NCI-H128 (cell line): ENCODE measurements around the gene TAGLN3.

Experiments
- DNase-seq: peaks from one replicate; lab custom pipeline; 2025; ENCODE audit not compliant: unreplicated experiment; lab: John Stamatoyannopoulos, UW

TAGLN3 gene

GRCh38 chr3:111976254-111976653 is 22.5 kb upstream of the TAGLN3 start:
- no peak for DNase-seq

- DNase-seq: peak; percentile 94
Measured at GRCh38 chr3:111978583-111979433, 19.9 kb upstream of the TAGLN3 start, which contains the start of gene ABHD10. ABHD10 (plus strand) TSS chr3:111979026; CDS start chr3:111979062, 36 bp downstream.

GRCh38 chr3:111979434-111980038 is 19.2 kb upstream of the TAGLN3 start:
- DNase-seq: no peak

- DNase-seq: no peak
Measured at GRCh38 chr3:111980716-111981456, 17.8 kb upstream of the TAGLN3 start.

DNA sequence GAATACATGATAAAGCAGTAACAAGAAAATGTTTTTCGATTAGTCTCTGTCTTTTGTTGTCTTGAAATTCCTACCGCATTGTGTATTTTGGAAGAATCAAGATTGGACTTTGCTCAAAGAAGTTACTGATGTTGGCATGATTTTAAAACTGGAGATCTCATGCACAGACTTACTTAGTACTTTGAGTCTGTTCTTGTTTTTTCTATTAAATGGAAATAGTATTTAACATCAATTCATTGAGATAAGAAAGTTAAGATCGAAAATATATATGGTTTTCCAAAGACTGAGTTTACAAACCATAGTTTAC is 17.3 kb upstream of the TAGLN3 start:
- no peak for DNase-seq

- no peak for DNase-seq
Measured at GRCh38 chr3:111984636-111985298, 14.0 kb upstream of the TAGLN3 start.

DNA sequence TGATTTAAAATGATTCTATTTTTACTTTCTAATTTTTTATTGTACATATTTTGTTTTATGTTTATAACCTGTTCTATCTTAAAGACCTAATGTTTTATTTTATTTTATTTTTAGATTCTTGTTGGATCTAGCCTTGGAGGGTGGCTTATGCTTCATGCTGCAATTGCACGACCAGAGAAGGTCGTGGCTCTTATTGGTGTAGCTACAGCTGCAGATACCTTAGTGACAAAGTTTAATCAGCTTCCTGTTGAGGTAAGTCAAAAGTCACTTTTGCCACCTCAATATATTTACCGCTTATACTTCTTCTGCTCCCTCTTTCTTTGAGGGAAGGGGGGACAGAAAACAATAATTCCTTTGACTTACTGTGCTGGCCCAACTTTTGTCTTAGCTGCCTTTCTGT is 11.9 kb upstream of the TAGLN3 start:
- no peak for DNase-seq

- DNase-seq: peak; percentile 35
Measured at GRCh38 chr3:111989061-111989678, 9.6 kb upstream of the TAGLN3 start.

DNA sequence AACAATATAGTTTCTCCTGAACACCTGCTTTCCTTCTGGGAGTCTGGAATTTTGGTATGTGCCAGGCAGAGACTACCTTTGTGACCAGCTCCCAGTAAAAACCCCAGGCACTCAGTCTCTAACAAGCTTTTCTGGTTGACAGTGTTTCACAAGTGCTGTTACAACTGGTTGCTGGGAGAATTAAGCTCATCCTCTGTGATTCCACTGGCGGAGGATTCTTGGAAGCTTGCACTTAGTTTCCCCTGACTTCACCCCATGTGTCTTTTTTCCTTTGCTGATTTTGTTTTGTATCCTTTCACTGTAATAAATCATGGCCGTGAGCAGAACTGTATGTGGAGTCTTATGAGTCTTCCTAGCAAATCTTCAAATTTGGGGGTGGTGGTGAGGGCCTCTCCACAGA is 5.7 kb upstream of the TAGLN3 start:
- DNase-seq: no peak

DNA sequence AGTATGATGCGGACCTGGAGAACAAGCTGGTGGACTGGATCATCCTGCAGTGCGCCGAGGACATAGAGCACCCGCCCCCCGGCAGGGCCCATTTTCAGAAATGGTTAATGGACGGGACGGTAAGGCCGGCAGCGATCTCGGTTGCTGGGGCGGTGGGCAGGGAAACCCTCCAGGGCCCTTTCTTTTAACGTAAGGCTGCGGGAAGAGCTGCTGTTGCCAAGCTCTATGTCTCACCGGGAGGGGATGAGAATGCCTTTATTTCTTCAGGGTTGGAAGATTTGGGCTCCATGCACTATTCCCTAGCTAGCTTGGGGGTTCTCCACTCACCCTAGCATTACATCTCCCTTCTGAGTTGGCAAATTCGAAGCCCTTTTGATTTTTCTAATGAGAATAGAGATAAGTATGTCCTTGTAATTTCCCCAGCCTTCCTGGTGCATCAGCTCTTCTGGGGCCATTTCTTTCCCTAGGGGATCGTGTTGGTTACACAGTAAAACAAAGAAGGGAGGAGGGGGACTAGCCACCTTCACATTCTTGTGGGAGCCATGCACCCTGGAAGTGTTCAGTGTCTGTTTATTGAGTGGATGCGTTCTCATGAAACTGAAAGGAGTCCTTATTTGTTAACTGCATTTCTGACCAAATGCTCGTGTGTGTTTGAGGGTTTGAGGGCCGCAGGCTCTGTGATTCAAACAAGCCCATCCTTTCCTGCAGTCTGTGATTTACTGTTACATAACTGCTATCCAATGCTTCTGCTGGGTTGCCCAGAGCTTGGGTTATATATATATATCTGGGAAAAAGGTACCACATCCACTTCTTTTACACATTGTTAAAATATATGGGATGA is 982 bp downstream of the TAGLN3 start:
- no peak for DNase-seq

- DNase-seq: no peak
Measured at GRCh38 chr3:112000367-112000771, 1.6 kb downstream of the TAGLN3 start.

GRCh38 chr3:112000966-112001365 is 2.2 kb downstream of the TAGLN3 start:
- peak; percentile 40 for DNase-seq

DNA sequence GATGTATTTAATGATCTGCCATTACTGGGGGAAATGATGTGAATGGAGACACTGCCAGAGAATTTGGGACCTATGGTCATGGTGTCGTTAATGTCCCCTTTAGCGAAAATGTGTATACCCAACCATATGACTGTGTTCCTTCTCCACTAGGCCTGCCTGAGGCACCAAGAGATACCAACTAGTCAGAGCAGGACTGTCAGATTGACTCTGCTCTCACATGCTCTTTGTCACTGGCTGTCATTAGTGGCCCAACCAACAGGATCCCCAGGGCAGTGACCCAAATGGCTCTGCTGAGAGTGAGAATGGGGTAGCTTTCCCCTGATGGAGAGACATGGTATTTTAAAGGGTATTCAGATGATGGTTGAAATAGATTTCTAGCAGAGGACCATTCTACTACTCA is 2.8 kb downstream of the TAGLN3 start:
- no peak for DNase-seq

DNA sequence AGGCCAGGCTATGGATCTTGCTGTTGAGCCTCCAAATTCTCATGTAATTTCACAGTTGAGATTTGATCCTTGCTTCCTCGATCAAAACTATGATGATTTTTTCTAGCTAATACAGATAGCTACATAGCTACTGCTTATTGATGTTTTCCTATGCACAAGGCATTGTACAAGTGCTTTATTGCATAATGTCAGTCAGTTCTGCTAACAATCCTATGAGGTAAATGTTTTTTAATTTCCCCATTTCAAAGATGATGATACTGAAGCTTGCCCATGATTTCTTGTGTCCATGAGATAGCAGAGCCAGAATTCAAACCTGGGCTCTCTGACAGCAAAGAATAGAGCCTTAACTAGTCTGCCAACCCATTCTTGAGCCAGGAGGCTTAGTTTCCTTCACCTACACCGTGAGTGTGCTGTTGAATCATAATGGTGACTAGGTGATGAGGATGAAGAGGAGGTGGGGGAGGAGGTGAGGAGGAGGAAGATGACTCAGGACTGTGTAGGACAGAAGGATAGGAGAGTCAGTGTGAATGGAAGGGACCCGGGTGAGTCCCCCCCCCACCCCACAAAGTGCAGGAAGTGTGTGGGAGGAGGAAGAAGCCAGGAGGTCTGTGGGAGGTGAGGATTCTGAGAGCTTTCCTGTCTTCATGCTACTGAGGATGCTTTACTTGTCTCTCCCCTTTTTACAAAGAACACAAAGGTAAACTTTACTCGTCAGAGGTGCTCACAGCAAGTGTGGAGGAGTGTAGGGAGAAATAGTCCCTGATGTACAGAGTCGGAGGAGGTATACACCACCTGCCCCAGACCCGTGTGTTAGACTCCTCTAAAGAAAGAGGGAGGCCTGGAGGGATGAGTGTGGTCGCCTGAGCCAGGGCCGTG is 3.6 kb downstream of the TAGLN3 start:
- DNase-seq: no peak

GRCh38 chr3:112003321-112004080 is 4.8 kb downstream of the TAGLN3 start:
- DNase-seq: no peak

GRCh38 chr3:112004187-112004586 is 5.5 kb downstream of the TAGLN3 start:
- no peak for DNase-seq

GRCh38 chr3:112004669-112005068 is 5.9 kb downstream of the TAGLN3 start:
- DNase-seq: no peak

DNA sequence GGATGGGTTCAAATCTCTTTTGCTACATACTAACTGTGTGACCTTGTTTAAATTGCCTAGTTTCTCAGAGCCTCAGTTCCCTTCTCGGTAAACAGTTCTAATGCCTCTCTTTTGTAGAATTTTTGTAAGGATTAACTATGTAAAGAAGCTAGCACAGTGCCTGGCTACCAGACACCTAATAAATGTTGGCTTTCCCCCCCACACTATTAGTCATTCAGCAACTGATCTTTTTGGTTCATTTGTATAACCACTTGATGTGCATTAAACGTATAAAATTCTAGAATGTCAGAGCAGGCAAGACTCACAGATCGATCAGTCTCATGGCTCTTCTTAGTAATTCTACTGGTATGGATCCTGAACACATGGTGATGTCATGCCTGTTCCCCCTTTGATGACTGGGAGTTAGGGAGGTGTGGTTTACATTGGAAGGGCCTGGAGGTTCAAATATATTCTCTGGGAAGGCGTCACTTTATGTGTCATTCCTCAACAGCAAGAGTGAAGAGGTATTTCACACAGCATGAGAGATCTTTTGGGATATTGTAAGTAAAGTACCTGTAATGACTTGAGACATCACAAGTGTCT is 6.5 kb downstream of the TAGLN3 start:
- no peak for DNase-seq
